GM23338 (cell line): ENCODE measurements around the gene KISS1R.

Source experiments
- CREB1 ChIP-seq: fragments of 250-450 bp; sonication (Bioruptor Pico); IDR thresholded peaks from 2 replicates; pipeline ENCODE4 v1.5.0; 2020; ENCODE audit warnings: low read depth, mild to moderate bottlenecking, moderate library complexity
- CTCF ChIP-seq, 2 experiments: fragments of 200-600 bp in 1 of 2; sonication (generic) in 1 of 2; conservative IDR thresholded peaks; 2 replicates each; pipeline versions ENCODE4 v1.5.1 to v1.6.1; 2016 to 2017; ENCODE audit warnings: antibody characterized with exemption in 2 of 2, low read depth in 2 of 2, mild to moderate bottlenecking in 2 of 2, moderate library complexity in 1 of 2
- EZH2 ChIP-seq: fragments of 200-600 bp; sonication (generic); IDR thresholded peaks from one replicate; pipeline ENCODE4 v1.8.0; 2017; ENCODE audit warnings: antibody characterized with exemption, mild to moderate bottlenecking, low read depth; ENCODE audit not compliant: unreplicated experiment
- EZH2phosphoT487 ChIP-seq: fragments of 200-600 bp; sonication (generic); IDR thresholded peaks from one replicate; pipeline ENCODE4 v1.8.1; 2018; ENCODE audit warnings: antibody characterized with exemption; ENCODE audit not compliant: unreplicated experiment
- JUNB ChIP-seq: IDR thresholded peaks from one replicate; pipeline ENCODE4 v1.6.1; 2016; ENCODE audit warnings: antibody characterized with exemption; ENCODE audit not compliant: unreplicated experiment
- POLR2AphosphoS5 ChIP-seq: IDR thresholded peaks from 2 replicates; pipeline ENCODE4 v1.6.1; 2016; ENCODE audit warnings: antibody characterized with exemption, low read depth
- REST ChIP-seq: IDR thresholded peaks from one replicate; pipeline ENCODE4 v1.6.1; 2018; ENCODE audit warnings: antibody characterized with exemption; ENCODE audit not compliant: unreplicated experiment
- ZNF331 ChIP-seq: fragments of 250-450 bp; sonication (Bioruptor Pico); IDR thresholded peaks from 2 replicates; pipeline ENCODE4 v1.5.0; 2020; ENCODE audit warnings: low read depth, mild to moderate bottlenecking, moderate library complexity

GRCh38 chr19:887072-887471 is 30.1 kb upstream of the KISS1R start:
- TF ChIP-seq CTCF (conservative IDR thresholded peaks at IDR 0.05; ENCODE audit: low read depth in 2 of 2), result no peak
- TF ChIP-seq EZH2, result no peak
- no peak for TF ChIP-seq POLR2AphosphoS5
- TF ChIP-seq EZH2phosphoT487, result no peak
- no peak for TF ChIP-seq REST
- TF ChIP-seq CREB1 (CRISPR knock-in tag), result no peak
- TF ChIP-seq ZNF331 (CRISPR knock-in tag), result no peak
- no peak for TF ChIP-seq JUNB
